ENCODE data around the gene TSC22D2. TPM values are rescaled to one million over a fixed set of nuclear protein-coding genes. Genes with fewer than 3 reads are reported as not detected.
A peak's percentile ranks its signal among the peaks of the same experiment; 100 is the strongest.

Gene TSC22D2
- total and polyA plus RNA-seq, 8 donors = 7.1 to 32.2 (median 17.9) TPM

- Histone ChIP-seq H3K27me3 (no peaks in the 10 kb centered on the region), H3K36me3 (peaks cover 0 to 3% (median 0%) of the 10 kb centered on the region in 4 donors), H3K27ac (peak overlapping the region in 2 of 5 donors; percentile 49 to 100), H3K4me1 (peaks cover 30 to 63% (median 51%) of the 10 kb centered on the region in 4 donors), H3K9me3 (no peaks in the 10 kb centered on the region), H3K4me3 (peak overlapping the region; percentile 79 to 98 (median 90))
- DNase-seq = peak in 1 of 2 donors; percentile 65
- intact Hi-C loops (cut with DNase I; ENCODE audit: low total_unique reads) = loop anchor here (10.0 kb wide), 1 partner anchor 82 kb away; no protein-coding TSS in a partner anchor
- 1 to 5% (median 1%) methylated on average over 5 of the region's 5 CpGs for WGBS, 5 donors
- TF ChIP-seq CTCF (IDR thresholded peaks at IDR 0.05) (no peak), POLR2AphosphoS5 (IDR thresholded peaks at IDR 0.05) (no peak), POLR2A (IDR thresholded peaks at IDR 0.05) (no peak), EP300 (IDR thresholded peaks at IDR 0.05) (no peak)
Observed at GRCh38 chr3:150412561-150413231, 4.6 kb downstream of the TSC22D2 start.

GRCh38 chr3:150414258-150414657 lies 6.2 kb downstream of the TSC22D2 start:
- H3K4me1 ChIP-seq = peaks cover 40 to 77% (median 59%) of the 10 kb centered on the region in 4 donors
- TF ChIP-seq CTCF (IDR thresholded peaks at IDR 0.05) (no peak), EP300 (IDR thresholded peaks at IDR 0.05) (no peak), POLR2A (IDR thresholded peaks at IDR 0.05) (no peak), POLR2AphosphoS5 (IDR thresholded peaks at IDR 0.05) (no peak)
- H3K36me3 ChIP-seq = peaks cover 0 to 3% (median 0%) of the 10 kb centered on the region in 4 donors
- DNase-seq = peak in 1 of 2 donors; percentile 65
- H3K4me3 ChIP-seq = peak overlapping the region; percentile 13 to 98 (median 90)
- WGBS, 5 donors = 16 to 28% (median 19%) methylated on average over 3 of the region's 3 CpGs
- H3K27ac ChIP-seq = no peak overlapping the region
- no peaks in the 10 kb centered on the region for H3K27me3 ChIP-seq
- no peaks in the 10 kb centered on the region for H3K9me3 ChIP-seq
- intact Hi-C loops (cut with DNase I; ENCODE audit: low total_unique reads) = loop anchor here (10.0 kb wide), 1 partner anchor 81 kb away; no protein-coding TSS in a partner anchor

- intact Hi-C loops (cut with DNase I; ENCODE audit: low total_unique reads) = loop anchor here (10.0 kb wide), 1 partner anchor 80 kb away; no protein-coding TSS in a partner anchor
- no peaks in the 10 kb centered on the region for H3K9me3 ChIP-seq
- peak overlapping the region in 1 of 4 donors; percentile 98 for H3K4me3 ChIP-seq
- H3K27ac ChIP-seq = no peak overlapping the region
- H3K36me3 ChIP-seq = peaks cover 0 to 3% (median 0%) of the 10 kb centered on the region in 4 donors
- DNase-seq = no peak
- H3K27me3 ChIP-seq = no peaks in the 10 kb centered on the region
- peaks cover 47 to 84% (median 66%) of the 10 kb centered on the region in 4 donors for H3K4me1 ChIP-seq
- WGBS, 5 donors = 50 to 71% (median 55%) methylated on average over 5 of the region's 5 CpGs
- TF ChIP-seq POLR2A (IDR thresholded peaks at IDR 0.05) = no peak
- TF ChIP-seq CTCF (IDR thresholded peaks at IDR 0.05) = no peak
- TF ChIP-seq POLR2AphosphoS5 (IDR thresholded peaks at IDR 0.05) = no peak
- TF ChIP-seq EP300 (IDR thresholded peaks at IDR 0.05) = no peak
Observed at GRCh38 chr3:150414959-150415358, 6.9 kb downstream of the TSC22D2 start.

- 44 to 67% (median 47%) methylated on average over 1 of the region's 1 CpG for WGBS, 5 donors
- H3K9me3 ChIP-seq = no peaks in the 10 kb centered on the region
- no peak for DNase-seq
- H3K36me3 ChIP-seq = peaks cover 0 to 3% (median 0%) of the 10 kb centered on the region in 4 donors
- no peak overlapping the region for H3K4me3 ChIP-seq
- H3K27ac ChIP-seq = no peak overlapping the region
- TF ChIP-seq POLR2AphosphoS5 (IDR thresholded peaks at IDR 0.05) (no peak), CTCF (IDR thresholded peaks at IDR 0.05) (no peak), EP300 (IDR thresholded peaks at IDR 0.05) (no peak), POLR2A (IDR thresholded peaks at IDR 0.05) (no peak)
- intact Hi-C loops (cut with DNase I; ENCODE audit: low total_unique reads) = loop anchor here (10.0 kb wide), 1 partner anchor 76 kb away; no protein-coding TSS in a partner anchor
- H3K27me3 ChIP-seq = no peaks in the 10 kb centered on the region
- H3K4me1 ChIP-seq = peaks cover 37 to 99% (median 81%) of the 10 kb centered on the region in 4 donors
Observed at GRCh38 chr3:150419076-150419868, 11.2 kb downstream of the TSC22D2 start.

Measured in stomach (tissue), 9 donors.